ENCODE results near the gene WDR70.

DNA sequence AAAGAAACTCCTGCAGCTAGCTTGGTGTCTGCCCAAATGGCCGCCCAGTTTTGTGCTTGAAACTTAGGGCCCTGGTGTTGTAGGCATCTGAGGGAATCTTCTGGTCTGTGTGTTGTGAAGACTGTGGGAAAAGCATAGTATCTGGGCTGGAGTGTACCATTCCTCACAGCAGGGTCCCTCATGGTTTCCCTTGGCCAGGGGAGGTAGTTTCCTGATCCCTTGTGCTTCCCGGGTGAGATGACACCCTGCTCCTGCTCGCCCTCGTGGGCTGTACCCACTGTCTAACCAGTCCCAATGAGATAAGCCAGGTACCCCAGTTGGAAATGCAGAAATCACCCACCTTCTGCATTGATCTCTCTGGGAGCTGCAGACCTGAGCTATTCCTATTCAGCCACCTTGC is 277.9 kb downstream of the WDR70 start:
- TF ChIP-seq, protein P1, sequence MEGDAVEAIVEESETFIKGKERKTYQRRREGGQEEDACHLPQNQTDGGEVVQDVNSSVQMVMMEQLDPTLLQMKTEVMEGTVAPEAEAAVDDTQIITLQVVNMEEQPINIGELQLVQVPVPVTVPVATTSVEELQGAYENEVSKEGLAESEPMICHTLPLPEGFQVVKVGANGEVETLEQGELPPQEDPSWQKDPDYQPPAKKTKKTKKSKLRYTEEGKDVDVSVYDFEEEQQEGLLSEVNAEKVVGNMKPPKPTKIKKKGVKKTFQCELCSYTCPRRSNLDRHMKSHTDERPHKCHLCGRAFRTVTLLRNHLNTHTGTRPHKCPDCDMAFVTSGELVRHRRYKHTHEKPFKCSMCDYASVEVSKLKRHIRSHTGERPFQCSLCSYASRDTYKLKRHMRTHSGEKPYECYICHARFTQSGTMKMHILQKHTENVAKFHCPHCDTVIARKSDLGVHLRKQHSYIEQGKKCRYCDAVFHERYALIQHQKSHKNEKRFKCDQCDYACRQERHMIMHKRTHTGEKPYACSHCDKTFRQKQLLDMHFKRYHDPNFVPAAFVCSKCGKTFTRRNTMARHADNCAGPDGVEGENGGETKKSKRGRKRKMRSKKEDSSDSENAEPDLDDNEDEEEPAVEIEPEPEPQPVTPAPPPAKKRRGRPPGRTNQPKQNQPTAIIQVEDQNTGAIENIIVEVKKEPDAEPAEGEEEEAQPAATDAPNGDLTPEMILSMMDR (conservative IDR thresholded peaks at IDR 0.05): no peak
- no peak for TF ChIP-seq EZH2 (IDR thresholded peaks at IDR 0.05; ENCODE audit: low read depth)

Data from PC-9 (cell line).